IgD-negative memory B cell (primary cell): ENCODE measurements around the gene PSMC2. TPM values are rescaled to one million over a fixed set of nuclear protein-coding genes. Genes with fewer than 3 reads are reported as not detected.
A peak's percentile ranks its signal among the peaks of the same experiment; 100 is the strongest.

ENCODE experiments used
- H3K27ac Mint-ChIP-seq, 3 donors: one replicate each; pipeline ENCODE4 v1.8.0; 2020 to 2022; ENCODE audit warnings: mild to moderate bottlenecking in 3 of 3, mixed read lengths in 3 of 3, moderate library complexity in 1 of 3
- H3K27me3 Mint-ChIP-seq: one replicate; pipeline ENCODE4 v1.8.0; 2021; ENCODE audit warnings: mixed read lengths
- H3K36me3 Mint-ChIP-seq: one replicate; pipeline ENCODE4 v1.8.0; 2020; ENCODE audit warnings: mild to moderate bottlenecking, mixed read lengths
- H3K4me1 Mint-ChIP-seq, 3 donors: one replicate each; pipeline ENCODE4 v1.8.0; 2020 to 2022; ENCODE audit warnings: mixed read lengths in 3 of 3, mild to moderate bottlenecking in 1 of 3
- H3K4me3 Mint-ChIP-seq, 4 donors: one replicate each; pipeline ENCODE4 v1.8.0; 2020 to 2022; ENCODE audit warnings: mild to moderate bottlenecking in 4 of 4, mixed read lengths in 4 of 4, moderate library complexity in 3 of 4
- H3K9me3 Mint-ChIP-seq, 3 donors: one replicate each; pipeline ENCODE4 v1.8.0; 2020 to 2021; ENCODE audit warnings: mixed read lengths in 3 of 3, mild to moderate bottlenecking in 1 of 3
- polyA plus RNA-seq: library from polyadenylated mRNA; unstranded; fragments of 300-500 nt; fragmentation: Illumina TruSeq; gene quantifications from one replicate; pipeline ENCODE4 v1.2.3, GENCODE V29; 2021

The PSMC2 gene
- polyA plus RNA-seq, 1 donor from 2014 or later = 89.1 TPM

DNA sequence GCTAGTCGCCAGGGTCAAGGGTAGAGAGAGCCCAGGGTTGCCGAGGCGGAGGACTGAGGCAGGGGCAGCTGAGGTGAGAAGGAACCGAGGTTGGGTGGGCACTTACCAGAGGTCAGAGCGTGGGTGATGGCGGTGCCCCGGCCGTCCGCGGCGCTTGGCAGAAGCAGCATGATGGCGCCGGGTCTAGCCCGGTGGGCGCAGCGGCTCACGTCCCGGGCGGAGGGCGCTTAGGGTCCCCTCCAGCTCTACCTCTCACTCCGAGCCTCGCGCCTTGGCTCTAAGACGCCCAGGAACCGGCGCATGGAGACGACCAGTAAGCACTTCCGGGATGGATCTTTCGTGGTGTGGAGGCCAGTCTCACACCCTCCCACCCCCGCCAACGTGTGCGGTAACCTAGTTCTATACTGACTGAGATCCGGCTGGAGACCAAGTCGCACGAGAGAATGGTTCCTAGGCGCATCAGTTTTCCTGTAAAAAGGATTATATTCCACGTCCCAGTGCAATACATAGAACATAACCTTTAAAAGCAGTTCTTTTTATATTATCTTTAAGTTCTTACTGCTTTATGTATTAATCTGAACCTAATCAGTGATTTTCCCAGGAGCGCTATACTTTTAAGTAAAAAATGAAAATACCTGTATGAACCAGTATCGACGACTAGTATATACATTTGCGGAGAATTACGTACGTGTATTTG, 2.8 kb upstream of the PSMC2 start, which contains the start of gene DNAJC2:
Gene DNAJC2, minus strand, starts transcription at position 315 of the 697 bp plus-strand sequence. Its CDS starts 145 bp downstream, at position 170.
- Mint-ChIP-seq H3K27me3 (peaks cover 1% of the 10 kb centered on the region), H3K4me1 (peaks cover 38 to 49% (median 39%) of the 10 kb centered on the region in 3 donors), H3K4me3 (peak within 1 kb of the TSS; percentile 89 to 100 (median 99)), H3K27ac (peak within 1 kb of the TSS; percentile 74 to 97 (median 96)), H3K36me3 (peaks cover 3% of the 10 kb centered on the region), H3K9me3 (no peaks in the 10 kb centered on the region)

DNA sequence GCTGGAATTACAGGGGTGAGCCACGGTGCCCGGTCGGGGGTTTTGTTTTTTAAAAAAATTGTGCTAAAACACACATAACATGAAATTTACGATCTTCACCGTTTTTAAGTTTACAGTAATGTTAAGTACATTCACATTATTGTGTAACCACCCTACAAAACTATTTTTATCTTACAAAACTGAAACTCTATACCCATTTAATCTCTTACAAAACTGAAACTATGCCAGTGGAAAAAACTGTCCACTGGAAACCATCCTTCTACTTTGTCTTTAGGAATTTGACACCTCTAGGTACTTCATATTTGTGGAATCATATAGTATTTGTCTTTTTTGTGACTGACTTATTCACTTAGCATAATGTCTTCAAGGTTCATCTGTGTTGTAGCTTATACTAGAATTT, 1.0 kb upstream of the PSMC2 start:
- Mint-ChIP-seq H3K4me1 (peaks cover 40 to 52% (median 47%) of the 10 kb centered on the region in 3 donors), H3K27ac (peak overlapping the region in 2 of 3 donors; percentile 61 to 96), H3K36me3 (no peaks in the 10 kb centered on the region), H3K4me3 (peak overlapping the region; percentile 60 to 97 (median 82)), H3K9me3 (no peaks in the 10 kb centered on the region), H3K27me3 (peaks cover 1% of the 10 kb centered on the region)

DNA sequence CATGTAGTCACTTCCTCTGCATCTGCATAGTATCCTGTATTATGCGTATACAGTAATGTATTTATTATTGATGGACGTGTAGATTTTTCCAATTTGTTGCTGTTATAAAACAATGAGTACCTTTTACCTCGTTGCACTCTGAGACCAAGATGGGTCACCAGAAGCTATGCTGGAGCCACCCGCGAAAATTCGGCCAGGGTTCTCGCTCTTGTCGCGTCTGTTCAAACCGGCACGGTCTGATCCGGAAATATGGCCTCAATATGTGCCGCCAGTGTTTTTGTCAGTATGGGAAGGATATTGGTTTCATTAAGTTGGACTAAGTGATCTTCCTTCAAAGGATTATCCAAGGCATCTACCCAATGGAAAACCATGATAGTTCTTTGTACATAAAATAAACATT, 1.0 kb downstream of the PSMC2 start:
- Mint-ChIP-seq H3K4me1 (peaks cover 45 to 50% (median 47%) of the 10 kb centered on the region in 3 donors), H3K27ac (peak overlapping the region in 2 of 3 donors; percentile 61 to 99), H3K9me3 (no peaks in the 10 kb centered on the region), H3K4me3 (peak overlapping the region; percentile 89 to 100 (median 98)), H3K36me3 (no peaks in the 10 kb centered on the region), H3K27me3 (peaks cover 1% of the 10 kb centered on the region)

DNA sequence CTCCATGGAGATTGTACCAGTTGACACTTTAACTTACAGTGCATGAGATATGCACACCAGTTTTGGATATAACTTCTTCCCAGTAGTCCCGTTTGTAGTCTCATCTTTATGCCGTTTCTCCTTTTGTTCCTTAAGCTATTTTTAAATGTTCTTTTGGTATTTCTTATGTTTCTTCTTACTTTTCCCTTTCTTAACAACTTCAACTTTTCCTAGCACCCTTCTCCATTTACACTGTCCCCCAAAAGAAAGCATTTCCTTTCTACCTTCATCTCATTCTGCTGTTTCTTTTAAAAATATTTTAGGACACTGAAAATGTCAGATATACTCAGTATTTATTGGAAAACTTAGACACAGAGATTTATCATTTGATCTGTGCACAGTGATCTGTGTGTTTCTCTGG, 1.5 kb downstream of the PSMC2 start:
- H3K36me3 Mint-ChIP-seq = no peaks in the 10 kb centered on the region
- no peaks in the 10 kb centered on the region for H3K9me3 Mint-ChIP-seq
- H3K4me3 Mint-ChIP-seq = peak overlapping the region; percentile 89 to 100 (median 98)
- peaks cover 1% of the 10 kb centered on the region for H3K27me3 Mint-ChIP-seq
- H3K4me1 Mint-ChIP-seq = peaks cover 40 to 47% (median 45%) of the 10 kb centered on the region in 3 donors
- H3K27ac Mint-ChIP-seq = peak overlapping the region in 2 of 3 donors; percentile 50 to 99

DNA sequence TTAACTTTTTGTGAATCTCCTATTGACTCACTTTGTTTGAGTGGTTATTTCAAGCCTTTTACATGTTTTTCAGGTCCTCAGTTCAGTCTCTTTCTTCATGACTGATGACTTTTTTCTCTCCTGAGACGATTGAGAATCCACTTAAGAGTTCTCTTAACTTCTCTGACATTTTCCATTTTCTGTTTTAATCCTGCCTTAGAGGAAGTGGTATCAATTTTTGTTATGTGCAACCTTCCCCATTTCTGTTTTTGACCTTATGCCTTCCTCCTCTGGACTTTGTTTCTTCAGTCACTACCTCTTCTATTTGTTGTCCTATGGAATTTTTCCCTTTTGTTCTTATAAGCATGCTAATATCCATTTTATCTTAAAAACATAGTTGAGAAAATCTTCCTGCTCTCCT, 2.4 kb downstream of the PSMC2 start:
- Mint-ChIP-seq H3K9me3 (no peaks in the 10 kb centered on the region), H3K4me3 (peak overlapping the region; percentile 41 to 98 (median 86)), H3K27ac (peak overlapping the region in 2 of 3 donors; percentile 13 to 74), H3K27me3 (peaks cover 1% of the 10 kb centered on the region), H3K4me1 (peaks cover 35 to 44% (median 43%) of the 10 kb centered on the region in 3 donors), H3K36me3 (no peaks in the 10 kb centered on the region)

DNA sequence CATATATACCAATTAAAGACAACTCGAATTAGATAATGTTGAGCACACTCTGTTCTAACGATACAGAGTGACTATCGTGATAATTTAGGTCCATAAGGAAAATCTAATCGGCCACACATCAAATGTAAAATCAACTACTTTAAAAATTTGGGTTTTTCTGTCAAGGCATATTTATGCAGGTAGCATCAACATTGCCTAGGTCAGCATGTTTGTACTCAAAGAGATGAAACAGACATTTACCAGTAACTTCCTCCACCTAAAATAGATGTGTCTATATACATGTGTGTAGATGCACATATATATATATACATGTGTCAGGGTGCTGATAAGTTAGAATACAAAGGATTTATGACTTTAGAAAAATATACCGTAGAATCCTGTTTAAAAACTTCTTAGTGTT, 22.0 kb downstream of the PSMC2 start:
- H3K36me3 Mint-ChIP-seq = peaks cover 4% of the 10 kb centered on the region
- H3K27ac Mint-ChIP-seq = no peak overlapping the region

DNA sequence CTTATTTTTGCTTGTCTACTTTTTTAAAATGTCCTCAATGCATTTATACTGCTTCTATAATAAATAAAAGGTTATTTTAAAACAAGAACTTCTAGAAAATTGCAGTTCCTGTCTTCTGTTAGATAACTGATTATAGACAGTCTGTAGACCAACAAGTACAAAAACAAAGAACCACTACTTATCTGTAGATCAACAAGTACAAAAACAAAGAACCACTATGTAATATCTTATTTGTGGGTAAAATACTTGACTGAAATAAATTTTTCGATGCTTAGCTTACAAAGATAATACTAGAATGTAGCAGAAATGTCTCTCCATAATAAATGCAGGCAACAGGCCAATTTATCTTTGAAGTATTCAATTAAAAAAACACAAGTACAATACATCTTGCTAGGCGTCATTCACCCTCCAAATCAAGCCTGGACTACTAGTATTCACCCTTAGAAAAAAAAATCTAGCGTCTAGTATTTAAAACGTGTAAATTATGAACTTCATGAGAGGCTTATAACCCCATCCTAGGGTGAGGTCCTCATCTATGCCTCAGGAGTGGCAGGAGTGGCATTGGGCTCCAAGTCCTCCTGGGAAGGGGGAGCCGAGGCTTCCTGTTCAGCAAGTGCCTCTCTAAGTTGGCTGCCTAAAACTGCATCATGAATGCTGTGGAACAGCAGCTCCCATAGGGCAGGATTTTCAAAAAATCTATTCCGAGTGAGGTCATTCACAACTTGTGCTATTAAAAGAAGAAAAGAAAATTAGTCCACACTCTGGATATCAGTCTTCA, 26.6 kb downstream of the PSMC2 start:
- H3K4me3 Mint-ChIP-seq = no peak overlapping the region
- peaks cover 4% of the 10 kb centered on the region for H3K27me3 Mint-ChIP-seq
- no peaks in the 10 kb centered on the region for H3K9me3 Mint-ChIP-seq
- no peak overlapping the region for H3K27ac Mint-ChIP-seq
- no peaks in the 10 kb centered on the region for H3K36me3 Mint-ChIP-seq
- no peaks in the 10 kb centered on the region for H3K4me1 Mint-ChIP-seq

More for the DNA sequence above, 22.0 kb downstream of the PSMC2 start:
- Mint-ChIP-seq H3K4me3 (no peak overlapping the region), H3K4me1 (no peaks in the 10 kb centered on the region), H3K27me3 (no peaks in the 10 kb centered on the region), H3K9me3 (no peaks in the 10 kb centered on the region)

DNA sequence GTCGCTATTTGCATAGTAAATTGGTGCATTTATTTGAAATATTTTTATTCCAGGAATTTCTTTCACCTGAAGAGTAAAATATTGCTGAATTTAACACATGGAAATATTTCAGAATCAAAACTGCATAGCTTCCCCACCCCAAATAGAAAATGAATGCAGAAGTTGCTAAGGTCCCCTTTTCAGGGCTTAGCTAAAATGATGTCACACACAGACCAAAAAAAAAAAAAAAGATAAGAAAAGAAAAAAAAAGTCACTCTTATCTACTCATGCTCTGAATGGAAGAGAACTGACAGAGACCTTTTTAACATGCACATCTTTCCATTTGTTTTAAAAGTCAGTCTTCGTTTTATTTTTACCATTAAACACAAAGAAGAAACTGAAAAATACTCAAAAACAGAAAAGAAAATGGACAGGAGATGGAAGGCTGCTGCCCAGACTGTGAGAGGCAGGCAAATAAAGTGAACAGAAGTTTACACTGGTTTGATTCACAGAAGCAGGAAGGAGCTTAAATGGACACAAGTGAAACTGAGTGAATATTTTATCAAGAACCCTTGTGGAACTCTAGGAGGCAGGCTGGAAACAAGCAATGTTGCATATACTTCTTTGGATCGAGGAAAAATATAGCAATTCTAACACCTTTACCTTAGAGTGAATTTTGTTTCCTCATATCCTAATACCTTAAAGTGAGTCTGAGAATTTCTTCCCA, 32.0 kb downstream of the PSMC2 start:
- Mint-ChIP-seq H3K4me1 (peaks cover 0 to 2% (median 0%) of the 10 kb centered on the region in 3 donors), H3K9me3 (no peaks in the 10 kb centered on the region), H3K27ac (no peak overlapping the region), H3K36me3 (no peaks in the 10 kb centered on the region), H3K27me3 (peaks cover 4% of the 10 kb centered on the region), H3K4me3 (no peak overlapping the region)

DNA sequence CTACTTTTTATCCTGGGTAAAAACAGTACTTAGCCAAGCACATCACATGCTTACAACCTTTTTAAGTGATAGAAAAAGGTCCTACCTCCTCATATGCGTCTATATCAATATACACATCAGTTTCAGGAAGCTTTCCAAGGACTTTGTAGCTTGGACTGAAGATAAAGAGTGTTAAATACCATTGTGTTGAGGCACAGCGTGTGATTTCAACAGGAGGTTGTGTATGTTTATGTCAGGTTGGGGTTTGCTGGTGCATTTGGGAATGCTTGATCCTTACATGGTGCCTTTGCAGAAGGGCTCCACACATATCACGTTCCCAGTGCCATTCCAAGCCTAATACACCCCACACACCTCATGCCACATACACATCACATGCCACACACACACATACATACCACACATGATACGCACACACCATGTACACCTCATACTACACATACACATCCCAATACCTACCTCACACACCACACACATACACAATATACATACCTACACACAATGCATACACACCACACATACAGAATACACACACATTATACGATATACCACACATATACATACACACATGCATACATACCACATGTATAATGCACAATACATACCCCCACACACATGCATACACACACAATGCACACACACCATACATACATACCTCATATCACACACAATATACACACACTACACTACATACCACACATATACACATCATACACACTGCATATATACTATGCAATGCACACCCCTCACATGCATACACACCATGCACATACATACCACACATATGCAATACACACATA, 33.1 kb downstream of the PSMC2 start:
- H3K4me1 Mint-ChIP-seq = peaks cover 0 to 2% (median 0%) of the 10 kb centered on the region in 3 donors
- no peaks in the 10 kb centered on the region for H3K9me3 Mint-ChIP-seq
- H3K36me3 Mint-ChIP-seq = no peaks in the 10 kb centered on the region
- peaks cover 4% of the 10 kb centered on the region for H3K27me3 Mint-ChIP-seq
- no peak overlapping the region for H3K4me3 Mint-ChIP-seq
- no peak overlapping the region for H3K27ac Mint-ChIP-seq

DNA sequence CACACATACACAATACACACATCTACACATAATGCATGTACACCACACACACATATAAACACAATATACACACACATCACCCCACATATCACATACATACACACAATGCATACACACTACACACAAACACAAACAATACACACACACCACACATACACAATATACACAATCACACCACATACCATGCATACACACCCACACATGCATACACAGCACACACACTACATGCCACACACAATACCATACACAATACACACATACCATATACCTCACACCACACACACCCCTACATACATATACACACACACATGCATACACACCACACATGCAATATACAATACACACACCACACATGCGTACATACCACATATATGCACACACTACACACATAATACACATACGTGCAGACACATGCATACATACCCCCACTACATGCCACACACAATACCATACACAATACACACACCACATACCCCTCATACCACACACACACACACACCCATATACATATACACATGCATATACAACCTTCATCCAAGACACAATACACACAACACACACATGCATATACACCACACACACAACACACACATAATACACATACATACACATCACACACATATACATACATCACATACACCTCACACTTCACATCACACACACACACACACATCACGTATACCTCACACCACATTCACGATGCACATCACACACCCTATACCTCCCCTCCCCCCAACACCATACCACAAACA, 34.0 kb downstream of the PSMC2 start:
- Mint-ChIP-seq H3K36me3 (no peaks in the 10 kb centered on the region), H3K27ac (no peak overlapping the region), H3K4me1 (peaks cover 0 to 2% (median 0%) of the 10 kb centered on the region in 3 donors), H3K9me3 (no peaks in the 10 kb centered on the region), H3K27me3 (peaks cover 4% of the 10 kb centered on the region), H3K4me3 (no peak overlapping the region)

DNA sequence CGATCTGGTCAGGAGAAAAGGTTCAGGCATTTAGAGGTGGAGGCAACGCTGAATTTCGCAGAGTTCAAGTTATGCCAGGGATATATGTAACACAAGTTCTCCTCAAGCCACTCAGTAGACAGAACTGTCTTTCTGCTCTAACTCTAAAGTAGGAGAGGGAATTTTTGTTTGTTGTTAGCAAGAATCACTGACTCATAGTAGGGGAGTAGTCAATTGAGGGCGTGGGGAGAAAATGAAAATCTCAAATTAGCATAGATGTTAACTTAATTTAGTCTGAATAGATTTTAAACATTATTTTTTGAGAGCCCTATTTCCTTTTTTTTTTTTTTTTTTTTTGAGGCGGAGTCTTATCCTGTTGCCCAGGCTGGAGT, 34.6 kb downstream of the PSMC2 start:
- Mint-ChIP-seq H3K27ac (no peak overlapping the region), H3K27me3 (peaks cover 2% of the 10 kb centered on the region), H3K36me3 (no peaks in the 10 kb centered on the region), H3K4me1 (peaks cover 0 to 2% (median 0%) of the 10 kb centered on the region in 3 donors), H3K4me3 (no peak overlapping the region), H3K9me3 (no peaks in the 10 kb centered on the region)

DNA sequence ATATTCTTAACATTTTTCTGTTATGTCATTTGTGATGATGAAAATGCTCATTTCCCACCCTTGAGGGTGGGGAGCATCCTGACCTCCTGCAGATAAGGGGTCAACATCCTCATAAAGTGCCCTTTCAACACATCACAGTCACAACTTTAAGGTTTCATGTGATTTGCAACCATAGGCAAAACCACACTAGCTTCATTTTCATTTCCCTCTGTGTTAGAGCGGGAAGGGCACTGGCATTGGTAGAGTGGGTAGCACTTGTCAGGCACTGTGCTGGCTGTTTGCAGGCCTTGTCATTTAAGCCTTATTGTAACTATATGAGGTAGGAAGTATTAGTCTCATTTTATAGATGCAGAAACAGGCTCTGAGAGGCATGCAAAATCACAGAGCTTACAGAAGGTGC, 39.8 kb downstream of the PSMC2 start:
- Mint-ChIP-seq H3K9me3 (no peaks in the 10 kb centered on the region), H3K27me3 (no peaks in the 10 kb centered on the region), H3K4me3 (no peak overlapping the region), H3K4me1 (no peaks in the 10 kb centered on the region), H3K27ac (no peak overlapping the region), H3K36me3 (no peaks in the 10 kb centered on the region)

DNA sequence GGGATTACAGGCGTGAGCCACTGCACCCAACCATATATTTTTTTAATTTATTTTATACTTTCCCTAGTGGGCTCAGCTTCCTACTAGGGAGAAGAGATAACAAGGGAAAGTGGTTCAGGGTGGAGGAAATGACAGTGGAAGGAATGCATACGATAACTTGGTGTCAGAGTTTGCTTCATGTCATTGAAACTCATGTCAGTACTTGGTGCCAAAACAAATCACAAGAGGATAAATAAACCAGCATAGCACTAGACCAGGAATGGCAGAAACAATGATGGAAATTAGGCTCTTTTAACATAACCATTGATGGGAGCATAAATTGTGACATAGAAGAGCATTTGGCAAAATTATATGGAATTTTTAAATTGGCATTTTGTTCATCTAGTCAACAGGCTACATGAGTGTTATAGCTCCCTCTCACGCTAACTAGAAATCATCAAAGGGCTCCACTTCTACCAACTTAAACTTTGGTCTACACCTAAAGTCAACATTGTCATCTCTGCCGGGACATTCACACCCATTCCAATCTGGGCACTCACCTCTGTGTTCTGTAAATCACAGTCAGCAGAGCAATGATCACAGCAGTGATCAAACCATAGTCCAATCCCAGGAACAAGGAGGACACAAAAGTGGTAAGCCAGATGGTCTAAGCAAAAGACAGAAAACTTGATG, 41.2 kb downstream of the PSMC2 start:
- no peaks in the 10 kb centered on the region for H3K36me3 Mint-ChIP-seq
- no peaks in the 10 kb centered on the region for H3K4me1 Mint-ChIP-seq
- H3K4me3 Mint-ChIP-seq = no peak overlapping the region
- no peaks in the 10 kb centered on the region for H3K27me3 Mint-ChIP-seq
- H3K27ac Mint-ChIP-seq = no peak overlapping the region
- H3K9me3 Mint-ChIP-seq = no peaks in the 10 kb centered on the region
